H54 (cell line): Measurements from ENCODE around the gene HIBADH.

Source experiments
- DNase-seq: peaks from one replicate; pipeline ENCODE4 v3.0.0; 2011; ENCODE audit warnings: low spot score, mixed read lengths; ENCODE audit not compliant: insufficient read length
- FAIRE-seq: peaks from 3 replicates; lab custom pipeline; 2011; peaks lifted over from hg19 to GRCh38; lab: Jason Lieb, UNC
- POLR2A ChIP-seq: IDR thresholded peaks from 2 replicates; pipeline ENCODE4 v1.6.1; 2011; ENCODE audit warnings: low read depth, mild to moderate bottlenecking, low read length

Gene HIBADH

GRCh38 chr7:27478084-27478483 is 184.6 kb downstream of the HIBADH start:
- FAIRE-seq (no peak), DNase-seq (no peak)
- no peak for TF ChIP-seq POLR2A

GRCh38 chr7:27476493-27476892 is 186.2 kb downstream of the HIBADH start:
- TF ChIP-seq POLR2A: no peak
- DNase-seq (no peak), FAIRE-seq (no peak)
